ENCODE results near the gene PTPN12. TPM values are rescaled to one million over a fixed set of nuclear protein-coding genes. Genes with fewer than 3 reads are reported as not detected.

The PTPN12 gene
- total and polyA plus RNA-seq, 4 donors = 75.9 to 338 (median 85.8) TPM

GRCh38 chr7:77558284-77558967, 21.3 kb downstream of the PTPN12 start:
- DNase-seq (no peak), ATAC-seq (ENCODE audit: insufficient read depth, low FRiP score) (no peak)
- TF ChIP-seq CTCF (IDR thresholded peaks at IDR 0.05; ENCODE audit: control extremely low read depth, extremely low read depth) = no peak
- no peak overlapping the region for H3K27ac ChIP-seq (ENCODE audit: low read depth in 1 of 2, low read length in 1 of 2)
- no peaks in the 10 kb centered on the region for H3K27me3 ChIP-seq (ENCODE audit: control insufficient read depth in 3 of 3, insufficient read depth in 3 of 3, low read length in 2 of 3)
- no peak overlapping the region for H3K9ac ChIP-seq (ENCODE audit: insufficient read depth in 1 of 2, low read length in 2 of 2)
- no peak overlapping the region for H3K4me3 ChIP-seq
- no peaks in the 10 kb centered on the region for H3K9me3 ChIP-seq (ENCODE audit: control insufficient read depth in 4 of 4, insufficient read depth in 3 of 4, low read length in 3 of 4)
- peaks cover 0 to 13% (median 0%) of the 10 kb centered on the region in 5 donors for H3K4me1 ChIP-seq (ENCODE audit: control insufficient read depth in 5 of 5, insufficient read depth in 5 of 5, low read length in 5 of 5)
- H3K36me3 ChIP-seq (ENCODE audit: control insufficient read depth in 4 of 4, insufficient read depth in 4 of 4, low read length in 4 of 4) = peaks cover 0 to 7% (median 2%) of the 10 kb centered on the region in 4 donors
- 49 to 73% methylated on average over 2 of the region's 2 CpGs for WGBS, 2 donors

GRCh38 chr7:77561352-77561751, 24.3 kb downstream of the PTPN12 start:
- peaks cover 0 to 21% (median 0%) of the 10 kb centered on the region in 5 donors for H3K4me1 ChIP-seq (ENCODE audit: control insufficient read depth in 5 of 5, insufficient read depth in 5 of 5, low read length in 5 of 5)
- no peak overlapping the region for H3K4me3 ChIP-seq
- H3K9ac ChIP-seq (ENCODE audit: insufficient read depth in 1 of 2, low read length in 2 of 2) = no peak overlapping the region
- peaks cover 0 to 4% (median 0%) of the 10 kb centered on the region in 4 donors for H3K36me3 ChIP-seq (ENCODE audit: control insufficient read depth in 4 of 4, insufficient read depth in 4 of 4, low read length in 4 of 4)
- H3K9me3 ChIP-seq (ENCODE audit: control insufficient read depth in 4 of 4, insufficient read depth in 3 of 4, low read length in 3 of 4) = no peaks in the 10 kb centered on the region
- TF ChIP-seq CTCF (IDR thresholded peaks at IDR 0.05; ENCODE audit: control extremely low read depth, extremely low read depth) = no peak
- H3K27me3 ChIP-seq (ENCODE audit: control insufficient read depth in 3 of 3, insufficient read depth in 3 of 3, low read length in 2 of 3) = no peaks in the 10 kb centered on the region
- ATAC-seq (ENCODE audit: insufficient read depth, low FRiP score) (no peak), DNase-seq (no peak)
- H3K27ac ChIP-seq (ENCODE audit: low read depth in 1 of 2, low read length in 1 of 2) = no peak overlapping the region
- 50 to 61% methylated on average over 3 of the region's 3 CpGs for WGBS, 2 donors

- no peak overlapping the region for H3K4me3 ChIP-seq
- ATAC-seq (ENCODE audit: insufficient read depth, low FRiP score) (no peak), DNase-seq (no peak)
- no peak overlapping the region for H3K9ac ChIP-seq (ENCODE audit: insufficient read depth in 1 of 2, low read length in 2 of 2)
- no peak overlapping the region for H3K27ac ChIP-seq (ENCODE audit: low read depth in 1 of 2, low read length in 1 of 2)
- WGBS, 2 donors = 72 to 85% methylated on average over 2 of the region's 2 CpGs
- no peaks in the 10 kb centered on the region for H3K36me3 ChIP-seq (ENCODE audit: control insufficient read depth in 4 of 4, insufficient read depth in 4 of 4, low read length in 4 of 4)
- no peak for TF ChIP-seq CTCF (IDR thresholded peaks at IDR 0.05; ENCODE audit: control extremely low read depth, extremely low read depth)
- no peaks in the 10 kb centered on the region for H3K27me3 ChIP-seq (ENCODE audit: control insufficient read depth in 3 of 3, insufficient read depth in 3 of 3, low read length in 2 of 3)
- H3K4me1 ChIP-seq (ENCODE audit: control insufficient read depth in 5 of 5, insufficient read depth in 5 of 5, low read length in 5 of 5) = peaks cover 0 to 21% (median 0%) of the 10 kb centered on the region in 5 donors
- no peaks in the 10 kb centered on the region for H3K9me3 ChIP-seq (ENCODE audit: control insufficient read depth in 4 of 4, insufficient read depth in 3 of 4, low read length in 3 of 4)
Measured at GRCh38 chr7:77563275-77563674, 26.2 kb downstream of the PTPN12 start.
